ENCODE data around the gene FCRLA. TPM values are rescaled to one million over a fixed set of nuclear protein-coding genes. Genes with fewer than 3 reads are reported as not detected.

The FCRLA gene
- polyA plus RNA-seq, 1 donor (not counting 4 experiments of a cell fraction or from before 2014, with no cell fraction given) = 2.0 TPM

DNA sequence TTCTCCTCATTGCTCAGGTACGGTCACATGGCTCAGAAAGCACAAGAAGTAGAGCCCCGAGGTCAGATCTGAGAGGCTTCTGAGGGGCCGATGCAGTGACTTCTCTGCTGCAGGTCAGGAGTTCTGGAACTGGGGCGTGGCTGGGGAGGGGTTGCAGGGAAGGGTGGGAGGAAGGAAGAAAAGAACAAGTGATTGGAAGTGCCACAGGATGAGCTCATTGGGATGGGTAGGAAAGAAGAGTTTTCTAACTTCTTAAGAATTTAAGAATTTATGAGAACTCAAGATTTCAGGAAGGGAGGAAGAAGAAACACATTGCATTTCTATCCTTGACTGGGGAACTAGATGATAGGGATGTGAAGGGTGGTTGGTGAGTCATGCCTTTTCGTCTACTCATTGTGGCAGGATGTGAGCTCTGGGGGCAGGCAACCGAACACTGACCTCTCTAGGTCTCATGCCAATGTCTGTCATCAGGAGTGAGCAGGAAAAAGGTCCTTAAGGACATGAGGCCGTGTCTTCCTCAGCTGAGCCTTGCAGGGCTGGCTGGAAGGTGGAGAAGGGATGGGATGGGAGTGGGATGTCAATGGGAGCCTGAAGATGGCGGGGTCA, 14.8 kb downstream of the FCRLA start:
- Histone ChIP-seq H3K4me3 (ENCODE audit: control insufficient read depth in 2 of 3, extremely low read depth in 1 of 3, insufficient read depth in 2 of 3, low read depth in 1 of 3, low read length in 3 of 3) (no peak overlapping the region), H4K20me1 (ENCODE audit: control insufficient read depth, extremely low read depth, insufficient read depth, low read length) (no peaks in the 10 kb centered on the region), H3K79me2 (ENCODE audit: control insufficient read depth, insufficient read depth, low read length) (no peaks in the 10 kb centered on the region), H3K9me1 (ENCODE audit: control insufficient read depth, extremely low read depth, insufficient read depth, low read length) (no peaks in the 10 kb centered on the region), H3K9me3 (ENCODE audit: control insufficient read depth, low read depth, low read length) (no peaks in the 10 kb centered on the region), H3K4me2 (ENCODE audit: control insufficient read depth, extremely low read depth, insufficient read depth, low read depth, low read length) (no peak overlapping the region), H2AFZ (ENCODE audit: control insufficient read depth, low read length) (no peak overlapping the region), H3K27me3 (ENCODE audit: control insufficient read depth, extremely low read depth, insufficient read depth, low read length) (no peaks in the 10 kb centered on the region), H3K9ac (ENCODE audit: control insufficient read depth, extremely low read depth, insufficient read depth, low read length) (no peak overlapping the region), H3K27ac (ENCODE audit: control insufficient read depth, insufficient read depth, low read length) (no peak overlapping the region), H3K36me3 (ENCODE audit: control insufficient read depth in 2 of 2, extremely low read depth in 1 of 2, insufficient read depth in 2 of 2, low read length in 2 of 2) (no peaks in the 10 kb centered on the region), H3K4me1 (ENCODE audit: control insufficient read depth, extremely low read depth, insufficient read depth, low read length) (peaks cover 21% of the 10 kb centered on the region)
- TF ChIP-seq, protein P1, sequence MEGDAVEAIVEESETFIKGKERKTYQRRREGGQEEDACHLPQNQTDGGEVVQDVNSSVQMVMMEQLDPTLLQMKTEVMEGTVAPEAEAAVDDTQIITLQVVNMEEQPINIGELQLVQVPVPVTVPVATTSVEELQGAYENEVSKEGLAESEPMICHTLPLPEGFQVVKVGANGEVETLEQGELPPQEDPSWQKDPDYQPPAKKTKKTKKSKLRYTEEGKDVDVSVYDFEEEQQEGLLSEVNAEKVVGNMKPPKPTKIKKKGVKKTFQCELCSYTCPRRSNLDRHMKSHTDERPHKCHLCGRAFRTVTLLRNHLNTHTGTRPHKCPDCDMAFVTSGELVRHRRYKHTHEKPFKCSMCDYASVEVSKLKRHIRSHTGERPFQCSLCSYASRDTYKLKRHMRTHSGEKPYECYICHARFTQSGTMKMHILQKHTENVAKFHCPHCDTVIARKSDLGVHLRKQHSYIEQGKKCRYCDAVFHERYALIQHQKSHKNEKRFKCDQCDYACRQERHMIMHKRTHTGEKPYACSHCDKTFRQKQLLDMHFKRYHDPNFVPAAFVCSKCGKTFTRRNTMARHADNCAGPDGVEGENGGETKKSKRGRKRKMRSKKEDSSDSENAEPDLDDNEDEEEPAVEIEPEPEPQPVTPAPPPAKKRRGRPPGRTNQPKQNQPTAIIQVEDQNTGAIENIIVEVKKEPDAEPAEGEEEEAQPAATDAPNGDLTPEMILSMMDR (optimal IDR thresholded peaks at IDR 0.05 in 1 of 3, IDR thresholded peaks at IDR 0.05 in 1 of 3, conservative IDR thresholded peaks at IDR 0.05 in 1 of 3; ENCODE audit: extremely low read depth in 1 of 3, insufficient read depth in 2 of 3, low read length in 3 of 3) = no peak
- TF ChIP-seq EZH2 (IDR thresholded peaks at IDR 0.05; ENCODE audit: low read length) = no peak
- no peak for FAIRE-seq
- DNase-seq (ENCODE audit: low read depth, low spot score) = no peak
- dilution Hi-C loops (cut with MboI; ENCODE audit: extremely low pct_ligation_motif_present, low sequenced_read_pairs) = no loop called here

GRCh38 chr1:161722406-161722805, 15.4 kb downstream of the FCRLA start:
- TF ChIP-seq, protein P1 (optimal IDR thresholded peaks at IDR 0.05 in 1 of 3, IDR thresholded peaks at IDR 0.05 in 1 of 3, conservative IDR thresholded peaks at IDR 0.05 in 1 of 3; ENCODE audit: extremely low read depth in 1 of 3, insufficient read depth in 2 of 3, low read length in 3 of 3) = no peak
- no peak for TF ChIP-seq EZH2 (IDR thresholded peaks at IDR 0.05; ENCODE audit: low read length)
- Histone ChIP-seq H2AFZ (ENCODE audit: control insufficient read depth, low read length) (no peak overlapping the region), H3K4me1 (ENCODE audit: control insufficient read depth, extremely low read depth, insufficient read depth, low read length) (peaks cover 21% of the 10 kb centered on the region), H3K4me3 (ENCODE audit: control insufficient read depth in 2 of 3, extremely low read depth in 1 of 3, insufficient read depth in 2 of 3, low read depth in 1 of 3, low read length in 3 of 3) (no peak overlapping the region), H3K4me2 (ENCODE audit: control insufficient read depth, extremely low read depth, insufficient read depth, low read depth, low read length) (no peak overlapping the region), H3K27ac (ENCODE audit: control insufficient read depth, insufficient read depth, low read length) (no peak overlapping the region), H3K9me3 (ENCODE audit: control insufficient read depth, low read depth, low read length) (no peaks in the 10 kb centered on the region), H3K36me3 (ENCODE audit: control insufficient read depth in 2 of 2, extremely low read depth in 1 of 2, insufficient read depth in 2 of 2, low read length in 2 of 2) (no peaks in the 10 kb centered on the region), H3K9me1 (ENCODE audit: control insufficient read depth, extremely low read depth, insufficient read depth, low read length) (no peaks in the 10 kb centered on the region), H4K20me1 (ENCODE audit: control insufficient read depth, extremely low read depth, insufficient read depth, low read length) (no peaks in the 10 kb centered on the region), H3K79me2 (ENCODE audit: control insufficient read depth, insufficient read depth, low read length) (no peaks in the 10 kb centered on the region), H3K27me3 (ENCODE audit: control insufficient read depth, extremely low read depth, insufficient read depth, low read length) (no peaks in the 10 kb centered on the region), H3K9ac (ENCODE audit: control insufficient read depth, extremely low read depth, insufficient read depth, low read length) (no peak overlapping the region)
- no peak for DNase-seq (ENCODE audit: low read depth, low spot score)
- dilution Hi-C loops (cut with MboI; ENCODE audit: extremely low pct_ligation_motif_present, low sequenced_read_pairs) = no loop called here
- no peak for FAIRE-seq
